ENCODE results near the gene CCL17.

CCL17 gene

GRCh38 chr16:57416084-57416483 is 11.5 kb downstream of the CCL17 start:
- peak overlapping the region; percentile 82; the same call in 1 of the 2 replicates for H3K27ac ChIP-seq
- TF ChIP-seq CTCF (conservative IDR thresholded peaks at IDR 0.05) (no peak), ZFX (IDR thresholded peaks at IDR 0.05) (no peak)

GRCh38 chr16:57419506-57419905 is 14.9 kb downstream of the CCL17 start:
- TF ChIP-seq CTCF (conservative IDR thresholded peaks at IDR 0.05) (no peak), ZFX (IDR thresholded peaks at IDR 0.05) (no peak)
- peak overlapping the region; percentile 82 for H3K27ac ChIP-seq

GRCh38 chr16:57422026-57422944 is 17.7 kb downstream of the CCL17 start:
- peak; percentile 76 for TF ChIP-seq CTCF (conservative IDR thresholded peaks at IDR 0.05)
- no peak for TF ChIP-seq ZFX (IDR thresholded peaks at IDR 0.05)
- no peak overlapping the region for H3K27ac ChIP-seq

- no peak for TF ChIP-seq ZFX (IDR thresholded peaks at IDR 0.05)
- H3K27ac ChIP-seq, result no peak overlapping the region
Observed at GRCh38 chr16:57423152-57423551, 18.6 kb downstream of the CCL17 start.

- no peak overlapping the region for H3K27ac ChIP-seq
- TF ChIP-seq CTCF (conservative IDR thresholded peaks at IDR 0.05), result no peak
- no peak for TF ChIP-seq ZFX (IDR thresholded peaks at IDR 0.05)
Observed at GRCh38 chr16:57424583-57424982, 20.0 kb downstream of the CCL17 start.

- TF ChIP-seq CTCF (conservative IDR thresholded peaks at IDR 0.05) (no peak), ZFX (IDR thresholded peaks at IDR 0.05) (no peak)
Observed at GRCh38 chr16:57426356-57426755, 21.8 kb downstream of the CCL17 start.

GRCh38 chr16:57427307-57427706 is 22.7 kb downstream of the CCL17 start:
- TF ChIP-seq ZFX (IDR thresholded peaks at IDR 0.05) (no peak), CTCF (conservative IDR thresholded peaks at IDR 0.05) (no peak)
- H3K27ac ChIP-seq, result no peak overlapping the region

More at GRCh38 chr16:57426356-57426755, 21.8 kb downstream of the CCL17 start:
- no peak overlapping the region for H3K27ac ChIP-seq

Data from C4-2B (cell line).